Thyroid gland (tissue), 4 donors: ENCODE data around the gene FOXP1.

Experiments used
- POLR2A ChIP-seq, 2 donors: fragments of 450-650 bp; IDR thresholded peaks; one replicate each; pipeline ENCODE4 v1.6.1; 2017; ENCODE audit warnings: antibody characterized with exemption in 2 of 2, mild to moderate bottlenecking in 2 of 2, moderate library complexity in 1 of 2
- TF ChIP-seq, protein P1 (sequence below), 6 experiments: fragments of 200-600 bp in 3 of 6; fragments of 450-650 bp in 3 of 6; sonication (generic) in 3 of 6; IDR thresholded peaks; one replicate each; pipeline ENCODE4 v1.5.1; 2016 to 2019; ENCODE audit warnings: antibody characterized with exemption in 6 of 6, mild to moderate bottlenecking in 2 of 6, inconsistent platforms in 1 of 6, moderate library complexity in 1 of 6

DNA sequence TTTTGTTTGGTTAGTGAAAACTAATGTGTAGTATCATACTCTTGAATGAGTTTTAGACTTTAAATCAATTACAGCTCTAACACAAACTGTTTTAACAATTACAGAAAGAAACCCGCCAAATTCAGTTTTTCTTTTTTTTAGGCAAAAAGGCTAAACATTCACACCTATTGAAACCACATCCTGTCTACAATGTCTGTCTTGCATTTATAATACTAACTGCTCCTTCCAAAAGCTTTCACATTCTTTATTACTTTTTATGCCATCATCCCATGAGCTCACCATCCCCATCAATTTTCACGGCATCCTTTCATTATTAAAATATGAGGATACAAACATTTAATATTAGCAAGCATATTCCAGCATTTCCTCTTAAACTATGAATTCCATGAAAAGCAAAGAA is 593.3 kb downstream of the FOXP1 start:
- TF ChIP-seq, protein P1, sequence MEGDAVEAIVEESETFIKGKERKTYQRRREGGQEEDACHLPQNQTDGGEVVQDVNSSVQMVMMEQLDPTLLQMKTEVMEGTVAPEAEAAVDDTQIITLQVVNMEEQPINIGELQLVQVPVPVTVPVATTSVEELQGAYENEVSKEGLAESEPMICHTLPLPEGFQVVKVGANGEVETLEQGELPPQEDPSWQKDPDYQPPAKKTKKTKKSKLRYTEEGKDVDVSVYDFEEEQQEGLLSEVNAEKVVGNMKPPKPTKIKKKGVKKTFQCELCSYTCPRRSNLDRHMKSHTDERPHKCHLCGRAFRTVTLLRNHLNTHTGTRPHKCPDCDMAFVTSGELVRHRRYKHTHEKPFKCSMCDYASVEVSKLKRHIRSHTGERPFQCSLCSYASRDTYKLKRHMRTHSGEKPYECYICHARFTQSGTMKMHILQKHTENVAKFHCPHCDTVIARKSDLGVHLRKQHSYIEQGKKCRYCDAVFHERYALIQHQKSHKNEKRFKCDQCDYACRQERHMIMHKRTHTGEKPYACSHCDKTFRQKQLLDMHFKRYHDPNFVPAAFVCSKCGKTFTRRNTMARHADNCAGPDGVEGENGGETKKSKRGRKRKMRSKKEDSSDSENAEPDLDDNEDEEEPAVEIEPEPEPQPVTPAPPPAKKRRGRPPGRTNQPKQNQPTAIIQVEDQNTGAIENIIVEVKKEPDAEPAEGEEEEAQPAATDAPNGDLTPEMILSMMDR (IDR thresholded peaks at IDR 0.05), result no peak
- no peak for TF ChIP-seq POLR2A (IDR thresholded peaks at IDR 0.05)
